Activated CD4-positive, alpha-beta T cell treated with anti-CD3 and anti-CD28 coated beads, Interleukin-2, amount 50 U/mL, for 24 hours (primary cell): ENCODE data around the gene PPP1R37.
"Not testable (repeated sequence)": the region's sequence is repeated elsewhere in the genome, so short reads cannot be mapped to it uniquely, and the experiment has no call there.

Experiments used
- DNase-seq, 2 donors: peaks; one replicate each; pipeline ENCODE4 v3.0.0-alpha.2; 2020; ENCODE audit warnings: low read depth in 1 of 2, low spot score in 1 of 2

PPP1R37 gene

GRCh38 chr19:45094707-45095106 is 1.7 kb downstream of the PPP1R37 start:
- DNase-seq: no peak

- DNase-seq: no peak
These were observed 2.8 kb downstream of the PPP1R37 start for GRCh38 chr19:45095496-45096413.

- no peak for DNase-seq
These were observed 3.7 kb downstream of the PPP1R37 start for GRCh38 chr19:45096700-45097099.

GRCh38 chr19:45097450-45097775 is 4.4 kb downstream of the PPP1R37 start:
- no peak for DNase-seq

- DNase-seq: no peak
These were observed 5.0 kb downstream of the PPP1R37 start for GRCh38 chr19:45097776-45098520.

- no peak for DNase-seq
These were observed 5.8 kb downstream of the PPP1R37 start for GRCh38 chr19:45098521-45099466.

- no peak for DNase-seq
These were observed 6.7 kb downstream of the PPP1R37 start for GRCh38 chr19:45099467-45100191.

- no peak for DNase-seq
These were observed 7.2 kb downstream of the PPP1R37 start for GRCh38 chr19:45100201-45100600.

- DNase-seq: no peak
These were observed 7.9 kb downstream of the PPP1R37 start for GRCh38 chr19:45100846-45101252.

GRCh38 chr19:45101806-45102205 is 8.8 kb downstream of the PPP1R37 start:
- no peak for DNase-seq

- no peak for DNase-seq
These were observed 9.5 kb downstream of the PPP1R37 start for GRCh38 chr19:45102481-45102880.

- DNase-seq: no peak
These were observed 10.2 kb downstream of the PPP1R37 start for GRCh38 chr19:45103156-45103507.

- no peak for DNase-seq
These were observed 10.7 kb downstream of the PPP1R37 start for GRCh38 chr19:45103508-45104319.

- no peak for DNase-seq
These were observed 11.8 kb downstream of the PPP1R37 start for GRCh38 chr19:45104658-45105349.

GRCh38 chr19:45106363-45106762 is 13.4 kb downstream of the PPP1R37 start:
- not testable (repeated sequence) for DNase-seq

- DNase-seq: no peak
These were observed 14.7 kb downstream of the PPP1R37 start for GRCh38 chr19:45107621-45108150.

GRCh38 chr19:45110851-45111266 is 17.9 kb downstream of the PPP1R37 start:
- DNase-seq: no peak

GRCh38 chr19:45112111-45112827 is 19.3 kb downstream of the PPP1R37 start:
- no peak for DNase-seq
